ENCODE results near the gene NEUROD4. TPM values are rescaled to one million over a fixed set of nuclear protein-coding genes. Genes with fewer than 3 reads are reported as not detected.
A peak's percentile ranks its signal among the peaks of the same experiment; 100 is the strongest.

The NEUROD4 gene
- not detected in 2 replicates for polyA plus RNA-seq (2012; rRNA removed)
- not detected in 2 replicates for polyA plus RNA-seq (2012; cell fraction: cytosol; rRNA removed)
- polyA plus RNA-seq (2012; cell fraction: nucleus; rRNA removed), result not detected in 2 replicates

GRCh38 chr12:55019784-55020183 lies at the start of gene NEUROD4:
Gene NEUROD4, plus strand, starts transcription at chr12:55019974. Its CDS starts 6,466 bp downstream, at chr12:55026440.
- WGBS (ENCODE audit: low lambda C conversion rate), result 4% methylated on average over 13 of the region's 13 CpGs
- TF ChIP-seq GATA2 (CRISPR knock-in tag; IDR thresholded peaks at IDR 0.05) (no peak), REST (IDR thresholded peaks at IDR 0.05; ENCODE audit: low read depth, low read length) (peak; percentile 98)
- H4K20me1 ChIP-seq (ENCODE audit: insufficient read depth), result no peaks in the 10 kb centered on the region
- POLR2A ChIA-PET, result no interaction called here
- no peaks in the 10 kb centered on the region for H3K4me1 ChIP-seq (ENCODE audit: control insufficient read depth in 1 of 2, insufficient read depth in 2 of 2, low read depth in 1 of 2, low read length in 1 of 2)
- H3K4me2 ChIP-seq, result no peak within 1 kb of the TSS
- DNase-seq, result no peak
- no peak within 1 kb of the TSS for H3K4me3 ChIP-seq (ENCODE audit: low read depth in 2 of 2, low read length in 1 of 2)
- no peaks in the 10 kb centered on the region for H3K36me3 ChIP-seq (replicated peaks in 1 of 2; ENCODE audit: control insufficient read depth in 1 of 2, insufficient read depth in 2 of 2, low read length in 1 of 2)
- no peaks in the 10 kb centered on the region for H3K27me3 ChIP-seq (ENCODE audit: insufficient read depth)
- no peak within 1 kb of the TSS for H3K9ac ChIP-seq
- no peak within 1 kb of the TSS for H2AFZ ChIP-seq (ENCODE audit: low read depth)
- CTCF ChIA-PET, result interaction anchor here (2.4 kb wide), 1 partner anchor 26 kb away, joined by 10 read pairs; no protein-coding TSS in a partner anchor
- no peaks in the 10 kb centered on the region for H3K79me2 ChIP-seq (ENCODE audit: insufficient read depth)
- no peaks in the 10 kb centered on the region for H3K9me3 ChIP-seq
- no peak within 1 kb of the TSS for H3K27ac ChIP-seq (ENCODE audit: low read depth in 2 of 2, low read length in 1 of 2)
- no peaks in the 10 kb centered on the region for H3K9me2 ChIP-seq
- no peaks in the 10 kb centered on the region for H3F3A ChIP-seq (replicated peaks; ENCODE audit: insufficient read depth)

- H3K79me2 ChIP-seq (ENCODE audit: insufficient read depth), result no peaks in the 10 kb centered on the region
- CTCF ChIA-PET, result interaction anchor here (0.7 to 1.3 kb wide), 4 partner anchors 12 to 375 kb away, joined by 3 to 5 read pairs (median 4); no protein-coding TSS in a partner anchor
- 8% methylated on average over 3 of the region's 3 CpGs for WGBS (ENCODE audit: low lambda C conversion rate)
- no peaks in the 10 kb centered on the region for H4K20me1 ChIP-seq (ENCODE audit: insufficient read depth)
- no peak overlapping the region for H3K9ac ChIP-seq
- POLR2A ChIA-PET, result no interaction called here
- H3K9me2 ChIP-seq, result no peaks in the 10 kb centered on the region
- H2AFZ ChIP-seq (ENCODE audit: low read depth), result no peak overlapping the region
- H3F3A ChIP-seq (replicated peaks; ENCODE audit: insufficient read depth), result no peaks in the 10 kb centered on the region
- no peaks in the 10 kb centered on the region for H3K4me1 ChIP-seq (ENCODE audit: control insufficient read depth in 1 of 2, insufficient read depth in 2 of 2, low read depth in 1 of 2, low read length in 1 of 2)
- peaks cover 15% of the 10 kb centered on the region; the same call in 1 of the 2 replicates for H3K27me3 ChIP-seq (ENCODE audit: insufficient read depth)
- no peak overlapping the region for H3K27ac ChIP-seq (ENCODE audit: low read depth in 2 of 2, low read length in 1 of 2)
- DNase-seq, result no peak
- H3K36me3 ChIP-seq (replicated peaks in 1 of 2; ENCODE audit: control insufficient read depth in 1 of 2, insufficient read depth in 2 of 2, low read length in 1 of 2), result no peaks in the 10 kb centered on the region
- no peak for TF ChIP-seq NRF1 (IDR thresholded peaks at IDR 0.05; ENCODE audit: low read depth, low read length)
- no peak for TF ChIP-seq CHD2 (IDR thresholded peaks at IDR 0.05; ENCODE audit: low read length, partially characterized antibody)
- TF ChIP-seq TCF12 (IDR thresholded peaks at IDR 0.05), result no peak
- H3K4me2 ChIP-seq, result no peak overlapping the region
- no peak overlapping the region for H3K4me3 ChIP-seq (ENCODE audit: low read depth in 2 of 2, low read length in 1 of 2)
- H3K9me3 ChIP-seq, result no peaks in the 10 kb centered on the region
These were observed 49.0 kb upstream of the NEUROD4 start for GRCh38 chr12:54970741-54971140.

- CTCF ChIA-PET, result interaction anchor here (1.0 to 3.3 kb wide), 3 partner anchors 20 to 224 kb away, joined by 3 to 11 read pairs (median 3); no protein-coding TSS in a partner anchor
- 27% methylated on average over 3 of the region's 3 CpGs for WGBS (ENCODE audit: low lambda C conversion rate)
These were observed 46.2 kb upstream of the NEUROD4 start for GRCh38 chr12:54973556-54973955.

More at GRCh38 chr12:54973556-54973955, 46.2 kb upstream of the NEUROD4 start:
- Histone ChIP-seq H3K9me3 (no peaks in the 10 kb centered on the region), H3K27me3 (ENCODE audit: insufficient read depth) (peaks cover 15% of the 10 kb centered on the region; the same call in 1 of the 2 replicates), H3F3A (replicated peaks; ENCODE audit: insufficient read depth) (no peaks in the 10 kb centered on the region), H3K9me2 (no peaks in the 10 kb centered on the region), H3K27ac (ENCODE audit: low read depth in 2 of 2, low read length in 1 of 2) (no peak overlapping the region), H3K79me2 (ENCODE audit: insufficient read depth) (no peaks in the 10 kb centered on the region), H3K9ac (no peak overlapping the region), H2AFZ (ENCODE audit: low read depth) (no peak overlapping the region), H3K4me3 (ENCODE audit: low read depth in 2 of 2, low read length in 1 of 2) (no peak overlapping the region), H3K4me2 (no peak overlapping the region), H4K20me1 (ENCODE audit: insufficient read depth) (no peaks in the 10 kb centered on the region), H3K4me1 (ENCODE audit: control insufficient read depth in 1 of 2, insufficient read depth in 2 of 2, low read depth in 1 of 2, low read length in 1 of 2) (no peaks in the 10 kb centered on the region), H3K36me3 (replicated peaks in 1 of 2; ENCODE audit: control insufficient read depth in 1 of 2, insufficient read depth in 2 of 2, low read length in 1 of 2) (no peaks in the 10 kb centered on the region)
- DNase-seq, result no peak
- TF ChIP-seq TCF12 (IDR thresholded peaks at IDR 0.05) (no peak), GABPA (IDR thresholded peaks at IDR 0.05; ENCODE audit: low read depth) (no peak)
- POLR2A ChIA-PET, result no interaction called here

Measured in SK-N-SH (cell line).